GM12865 (cell line): ENCODE measurements around the gene POGLUT3.

Experiments
- DNase-seq: peaks from one replicate; pipeline ENCODE4 v3.0.0; 2010; ENCODE audit warnings: low read depth
- H3K4me3 ChIP-seq: 2 replicates; pipeline ENCODE4 v1.5.1; 2011; ENCODE audit warnings: mild to moderate bottlenecking, low read depth, low read length, control low read depth
- CTCF ChIP-seq: IDR thresholded peaks from 2 replicates; pipeline ENCODE4 v1.5.1; 2011; ENCODE audit warnings: low read length, control low read depth, low read depth, inconsistent platforms; ENCODE audit not compliant: insufficient read depth; ENCODE audit errors: missing control alignments

POGLUT3 gene

GRCh38 chr11:108498046-108498815, at the start of gene POGLUT3:
Gene POGLUT3 (minus strand): TSS chr11:108498384. CDS start chr11:108498366, 18 bp downstream.
- no peak for TF ChIP-seq CTCF
- peak within 1 kb of the TSS; percentile 59 for H3K4me3 ChIP-seq
- DNase-seq, result peak; percentile 68

- TF ChIP-seq CTCF, result no peak
- no peak for DNase-seq
- H3K4me3 ChIP-seq, result no peak overlapping the region
Measured at GRCh38 chr11:108545909-108546501, 47.8 kb upstream of the POGLUT3 start.

GRCh38 chr11:108543316-108543964, 45.3 kb upstream of the POGLUT3 start:
- TF ChIP-seq CTCF, result no peak
- H3K4me3 ChIP-seq, result no peak overlapping the region
- no peak for DNase-seq

- H3K4me3 ChIP-seq, result no peak overlapping the region
- no peak for TF ChIP-seq CTCF
- no peak for DNase-seq
Measured at GRCh38 chr11:108541531-108541930, 43.3 kb upstream of the POGLUT3 start.

GRCh38 chr11:108538502-108538901, 40.3 kb upstream of the POGLUT3 start:
- TF ChIP-seq CTCF, result no peak
- DNase-seq, result no peak
- no peak overlapping the region for H3K4me3 ChIP-seq

GRCh38 chr11:108538022-108538424, 39.8 kb upstream of the POGLUT3 start:
- TF ChIP-seq CTCF, result no peak
- DNase-seq, result no peak

More at GRCh38 chr11:108538022-108538424, 39.8 kb upstream of the POGLUT3 start:
- H3K4me3 ChIP-seq, result no peak overlapping the region
